AG10803 (cell line): ENCODE measurements around the gene FIGNL2.
"Not testable (repeated sequence)": the region's sequence is repeated elsewhere in the genome, so short reads cannot be mapped to it uniquely, and the experiment has no call there.

Experiments used
- DNase-seq: peaks from one replicate; pipeline ENCODE4 v3.0.0; 2010; ENCODE audit warnings: low read depth
- H3K4me3 ChIP-seq: 2 replicates; pipeline ENCODE4 v1.5.1; 2011; ENCODE audit warnings: mild to moderate bottlenecking, low read length, control low read depth
- TF ChIP-seq, protein P1 (sequence below): conservative IDR thresholded peaks from 2 replicates; pipeline ENCODE4 v1.5.1; 2011; ENCODE audit warnings: mild to moderate bottlenecking, low read length, control low read depth, inconsistent platforms

The FIGNL2 gene

DNA sequence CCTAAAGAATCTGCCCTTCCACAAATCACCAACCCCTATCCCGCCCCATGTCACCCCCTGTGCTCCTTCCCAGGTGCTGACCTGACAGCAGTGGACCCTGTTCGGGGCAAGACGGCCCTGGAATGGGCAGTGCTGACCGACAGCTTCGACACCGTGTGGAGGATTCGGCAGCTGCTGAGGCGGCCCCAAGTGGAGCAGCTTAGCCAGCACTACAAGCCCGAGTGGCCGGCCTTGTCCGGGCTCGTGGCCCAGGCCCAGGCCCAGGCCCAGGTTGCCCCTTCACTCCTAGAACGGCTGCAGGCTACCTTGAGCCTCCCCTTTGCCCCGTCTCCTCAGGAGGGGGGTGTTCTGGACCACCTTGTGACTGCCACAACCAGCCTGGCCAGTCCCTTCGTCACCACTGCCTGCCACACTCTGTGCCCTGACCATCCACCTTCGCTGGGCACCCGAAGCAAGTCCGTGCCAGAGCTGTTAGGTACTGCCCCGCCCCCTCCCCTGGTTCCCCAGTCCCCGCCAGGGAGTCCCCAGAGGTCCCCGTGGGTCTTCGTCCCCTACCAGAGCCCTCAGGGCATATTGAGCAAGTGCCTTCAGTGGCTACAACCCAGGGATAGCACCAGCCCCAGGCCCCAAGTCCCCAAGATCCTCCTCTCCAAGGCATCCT, 42.1 kb upstream of the FIGNL2 start:
- TF ChIP-seq, protein P1, sequence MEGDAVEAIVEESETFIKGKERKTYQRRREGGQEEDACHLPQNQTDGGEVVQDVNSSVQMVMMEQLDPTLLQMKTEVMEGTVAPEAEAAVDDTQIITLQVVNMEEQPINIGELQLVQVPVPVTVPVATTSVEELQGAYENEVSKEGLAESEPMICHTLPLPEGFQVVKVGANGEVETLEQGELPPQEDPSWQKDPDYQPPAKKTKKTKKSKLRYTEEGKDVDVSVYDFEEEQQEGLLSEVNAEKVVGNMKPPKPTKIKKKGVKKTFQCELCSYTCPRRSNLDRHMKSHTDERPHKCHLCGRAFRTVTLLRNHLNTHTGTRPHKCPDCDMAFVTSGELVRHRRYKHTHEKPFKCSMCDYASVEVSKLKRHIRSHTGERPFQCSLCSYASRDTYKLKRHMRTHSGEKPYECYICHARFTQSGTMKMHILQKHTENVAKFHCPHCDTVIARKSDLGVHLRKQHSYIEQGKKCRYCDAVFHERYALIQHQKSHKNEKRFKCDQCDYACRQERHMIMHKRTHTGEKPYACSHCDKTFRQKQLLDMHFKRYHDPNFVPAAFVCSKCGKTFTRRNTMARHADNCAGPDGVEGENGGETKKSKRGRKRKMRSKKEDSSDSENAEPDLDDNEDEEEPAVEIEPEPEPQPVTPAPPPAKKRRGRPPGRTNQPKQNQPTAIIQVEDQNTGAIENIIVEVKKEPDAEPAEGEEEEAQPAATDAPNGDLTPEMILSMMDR, result no peak
- no peak overlapping the region for H3K4me3 ChIP-seq
- no peak for DNase-seq

DNA sequence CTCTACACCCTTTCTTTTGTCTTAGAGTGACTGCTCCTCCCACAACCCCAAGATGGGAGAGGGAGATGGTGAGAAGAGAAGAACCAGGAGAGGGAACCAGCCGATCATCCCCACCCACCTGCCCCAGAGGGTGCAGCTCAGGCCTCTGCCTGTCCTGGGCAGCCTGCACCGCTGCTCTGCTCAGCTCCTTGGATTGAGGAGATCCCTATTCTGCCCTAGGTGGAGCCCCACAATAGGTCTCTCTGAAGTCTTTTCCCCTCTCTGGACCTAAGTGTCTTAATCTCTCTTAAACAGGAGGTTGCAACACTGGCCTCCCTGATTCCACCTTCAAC, 41.6 kb upstream of the FIGNL2 start:
- no peak overlapping the region for H3K4me3 ChIP-seq
- TF ChIP-seq, protein P1, result no peak
- DNase-seq, result no peak

DNA sequence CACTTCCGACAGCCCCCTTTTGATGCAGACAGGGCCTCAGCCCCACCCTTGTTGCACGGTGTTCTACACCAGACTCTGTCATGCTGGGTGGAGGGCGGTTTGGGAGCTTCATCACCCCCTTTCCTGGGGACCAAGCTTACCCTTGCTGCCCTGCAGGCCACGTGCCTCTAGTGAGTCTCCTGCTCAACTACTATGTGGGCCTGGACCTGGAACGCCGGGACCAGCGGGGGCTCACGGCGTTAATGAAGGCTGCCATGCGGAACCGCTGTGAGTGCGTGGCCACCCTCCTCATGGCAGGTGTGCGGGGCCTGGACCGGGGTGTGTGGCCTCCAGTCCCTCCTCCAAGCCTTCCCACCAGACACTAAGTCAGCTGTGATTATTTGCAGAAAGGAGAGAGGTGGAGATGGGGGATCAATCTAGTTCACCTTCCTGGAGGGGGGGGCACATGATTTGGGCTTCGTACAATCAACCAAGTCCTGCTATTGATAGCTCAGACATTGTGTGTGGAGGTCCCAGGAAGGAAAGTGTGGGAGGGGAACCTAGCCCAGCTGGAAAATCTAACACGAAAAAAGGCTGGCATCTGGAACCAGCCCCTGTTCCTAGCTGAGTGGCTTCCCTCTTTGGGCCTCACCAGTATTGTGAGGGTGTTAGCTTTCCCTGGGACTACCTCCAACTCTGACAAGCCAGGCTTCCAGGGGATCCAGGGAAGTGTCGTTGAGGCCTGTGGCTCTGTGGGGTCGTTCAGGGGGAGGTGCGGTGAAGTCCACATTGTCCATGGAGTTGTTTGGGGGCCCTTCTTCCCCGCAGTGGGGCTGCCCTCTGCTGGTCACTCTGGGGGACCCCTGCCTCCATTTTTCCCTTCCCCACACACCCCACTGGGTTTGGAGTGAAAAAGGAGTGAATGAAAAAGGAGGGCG, 41.0 kb upstream of the FIGNL2 start:
- TF ChIP-seq, protein P1, result peak; percentile 29
- H3K4me3 ChIP-seq, result no peak overlapping the region
- DNase-seq, result no peak

DNA sequence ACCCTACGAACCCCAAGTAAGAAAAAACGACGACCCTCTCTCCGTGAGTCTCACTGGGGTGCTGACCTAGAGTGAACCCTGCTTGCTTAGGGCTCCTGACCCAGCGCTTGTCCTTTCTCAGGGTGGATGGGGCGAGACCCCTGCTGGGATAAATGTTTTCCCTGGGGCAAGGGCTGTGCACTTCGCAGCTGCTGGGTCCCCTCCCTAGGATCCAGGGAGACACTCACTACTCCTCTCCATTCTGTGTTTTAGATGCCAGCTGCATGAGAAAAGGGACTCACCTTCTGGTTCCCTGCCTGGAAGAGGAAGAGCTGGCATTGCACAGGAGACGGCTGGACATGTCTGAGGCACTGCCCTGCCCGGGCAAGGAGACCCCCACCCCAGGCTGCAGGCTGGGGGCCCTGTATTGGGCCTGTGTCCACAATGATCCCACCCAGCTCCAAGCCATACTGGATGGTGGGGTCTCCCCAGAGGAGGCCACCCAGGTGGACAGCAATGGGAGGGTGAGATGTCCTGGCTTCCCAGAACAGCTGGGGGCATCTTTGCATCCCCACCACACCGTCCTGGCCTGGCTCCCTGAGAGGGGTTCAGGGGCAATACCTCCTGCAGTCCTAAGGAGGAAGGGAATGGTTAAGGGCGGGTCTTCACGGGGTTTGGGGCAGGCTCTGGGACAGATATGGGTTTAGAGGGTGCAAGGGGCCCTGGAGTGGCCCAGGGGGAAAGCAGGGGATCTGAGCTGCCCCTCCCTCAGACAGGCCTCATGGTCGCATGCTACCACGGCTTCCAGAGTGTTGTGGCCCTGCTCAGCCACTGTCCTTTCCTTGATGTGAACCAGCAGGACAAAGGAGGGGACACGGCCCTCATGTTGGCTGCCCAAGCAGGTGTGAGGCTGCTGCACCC, 40.0 kb upstream of the FIGNL2 start:
- no peak for DNase-seq
- TF ChIP-seq, protein P1, result no peak
- H3K4me3 ChIP-seq, result no peak overlapping the region

DNA sequence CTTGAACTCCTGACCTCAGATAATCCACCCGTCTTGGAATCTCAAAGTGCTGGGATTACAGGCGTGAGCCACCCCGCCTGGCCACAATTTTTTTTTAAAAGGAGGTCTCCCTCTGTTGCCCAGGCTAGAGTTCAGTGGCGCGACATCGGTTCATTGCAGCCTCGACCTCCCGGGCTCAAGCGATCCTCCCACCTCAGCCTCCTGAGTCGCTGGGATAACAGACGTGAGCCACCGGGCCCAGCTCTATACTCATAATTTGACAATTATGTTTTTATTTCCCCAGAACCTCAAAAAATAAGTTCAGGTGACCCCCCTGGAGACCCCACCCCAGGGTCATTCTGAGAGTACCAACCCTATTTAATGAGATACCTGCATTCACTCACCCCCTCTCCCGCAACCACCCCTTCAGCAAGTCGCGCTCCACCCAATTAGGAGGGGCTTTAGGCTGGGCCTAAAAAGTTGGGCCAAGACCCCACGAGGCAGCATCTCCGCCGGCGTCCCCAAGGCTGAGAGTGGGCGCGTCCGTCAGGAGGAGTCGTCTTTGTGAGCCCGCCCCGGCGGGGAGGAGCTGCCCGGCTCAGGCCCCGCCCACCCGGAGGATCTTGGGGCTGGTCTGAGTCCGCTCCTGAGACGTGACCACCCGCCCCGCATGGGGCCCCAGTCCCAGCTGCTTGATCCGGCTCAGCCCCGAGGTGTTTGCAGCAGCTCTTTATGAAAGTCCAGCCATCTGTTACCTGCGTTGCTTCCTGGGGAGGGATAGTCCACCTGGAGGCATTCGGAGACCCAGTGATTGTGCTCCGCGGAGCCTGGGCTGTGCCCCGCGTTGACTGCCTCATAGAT, 39.2 kb upstream of the FIGNL2 start, which contains the start of gene ANKRD33:
ANKRD33 (plus strand) TSS at position 628 of the 840 bp plus-strand sequence; CDS start at position 712, 84 bp downstream.
- no peak within 1 kb of the TSS for H3K4me3 ChIP-seq
- DNase-seq, result no peak
- TF ChIP-seq, protein P1, result no peak

DNA sequence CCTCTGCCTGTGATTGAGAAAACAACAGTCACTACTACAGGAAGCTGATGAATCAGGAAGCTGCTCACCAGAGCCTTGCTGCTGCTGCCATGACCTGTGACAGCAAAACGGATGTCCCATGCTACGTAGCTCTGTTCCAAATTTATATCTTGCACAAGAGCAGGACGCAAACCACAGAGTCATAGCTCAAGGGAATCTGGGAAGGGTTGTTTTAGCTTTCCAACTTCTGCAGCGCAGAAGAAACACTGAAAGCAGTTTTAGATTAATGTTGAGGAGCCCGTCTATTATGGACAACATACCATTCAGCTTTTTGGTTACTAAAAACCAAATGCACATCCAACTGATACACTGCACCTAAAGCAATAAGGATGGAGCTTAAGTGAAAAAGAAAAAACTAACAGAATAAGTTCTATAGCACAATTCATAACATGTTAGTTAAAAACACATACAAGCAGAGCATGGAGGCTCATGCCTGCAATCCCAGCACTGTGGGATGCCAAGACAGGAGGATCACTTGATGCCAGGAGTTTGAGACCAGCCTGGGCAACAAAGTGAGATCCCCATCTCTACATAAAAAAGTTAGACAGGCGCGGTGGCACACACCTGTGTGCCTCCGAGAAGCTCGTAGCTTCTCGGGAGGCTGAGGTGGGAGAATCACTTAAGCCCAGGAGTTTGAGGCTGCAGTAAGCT, 37.6 kb upstream of the FIGNL2 start:
- H3K4me3 ChIP-seq, result peak overlapping the region; percentile 8; the same call in 1 of the 2 replicates
- TF ChIP-seq, protein P1, result no peak
- DNase-seq, result peak; percentile 97

DNA sequence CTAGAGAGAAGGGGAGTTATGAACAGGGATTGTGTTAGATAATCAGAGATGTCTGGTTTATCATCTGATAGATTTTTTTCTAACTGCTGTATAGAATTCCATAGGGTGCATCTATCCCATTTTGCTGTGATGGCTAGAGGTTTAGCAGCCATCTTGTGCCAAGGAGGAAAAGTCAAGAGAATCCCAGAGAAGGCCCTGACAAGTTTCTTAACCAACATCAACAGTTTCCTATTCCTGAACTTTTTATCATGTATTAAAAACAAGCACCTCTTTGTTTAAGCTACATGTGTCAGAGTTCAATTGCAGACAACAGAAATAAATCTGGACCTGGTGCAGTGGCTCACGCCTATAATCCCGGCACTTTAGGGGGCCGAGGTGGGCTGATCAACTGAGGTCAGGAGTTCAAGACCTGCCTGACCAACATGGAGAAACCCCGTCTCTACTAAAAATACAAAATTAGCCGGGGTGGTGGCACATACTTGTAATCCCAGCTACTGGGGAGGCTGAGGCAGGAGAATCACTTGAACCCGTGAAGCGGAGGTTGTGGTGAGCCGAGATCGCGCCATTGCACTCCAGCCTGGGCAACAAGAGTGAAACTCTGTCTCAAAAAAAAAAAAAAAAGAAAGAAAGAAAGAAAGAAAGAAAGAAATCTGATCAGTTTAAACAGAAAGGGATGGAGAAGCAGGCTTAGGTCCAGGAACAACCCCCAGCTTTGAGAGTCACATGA, 36.9 kb upstream of the FIGNL2 start:
- H3K4me3 ChIP-seq, result not testable (repeated sequence)

More for the DNA sequence above, 36.9 kb upstream of the FIGNL2 start:
- not testable (repeated sequence) for DNase-seq
